ENCODE data around the gene FECH.
A peak's percentile ranks its signal among the peaks of the same experiment; 100 is the strongest.
"Not testable (repeated sequence)": the region's sequence is repeated elsewhere in the genome, so short reads cannot be mapped to it uniquely, and the experiment has no call there.

FECH gene

GRCh38 chr18:57586251-57587049 lies at the start of gene FECH:
Gene FECH (minus strand): TSS chr18:57586702. CDS start chr18:57586620, 82 bp downstream.
- peak; percentile 42 for DNase-seq

- no peak for DNase-seq
These were observed 48.7 kb upstream of the FECH start for GRCh38 chr18:57635003-57635822.

GRCh38 chr18:57631697-57632096 lies 45.2 kb upstream of the FECH start:
- no peak for DNase-seq

- DNase-seq = no peak
These were observed 44.5 kb upstream of the FECH start for GRCh38 chr18:57630754-57631595.

GRCh38 chr18:57630002-57630753 lies 43.7 kb upstream of the FECH start:
- peak; percentile 92 for DNase-seq

GRCh38 chr18:57629422-57629821 lies 42.9 kb upstream of the FECH start:
- no peak for DNase-seq

GRCh38 chr18:57627488-57627887 lies 41.0 kb upstream of the FECH start:
- DNase-seq = no peak

GRCh38 chr18:57624988-57625387 lies 38.5 kb upstream of the FECH start:
- no peak for DNase-seq

GRCh38 chr18:57621246-57621604 lies 34.7 kb upstream of the FECH start:
- peak; percentile 43 for DNase-seq

- DNase-seq = no peak
These were observed 33.4 kb upstream of the FECH start for GRCh38 chr18:57619876-57620275.

GRCh38 chr18:57618910-57619309 lies 32.4 kb upstream of the FECH start:
- DNase-seq = no peak

GRCh38 chr18:57603871-57604270 lies 17.4 kb upstream of the FECH start:
- no peak for DNase-seq

- no peak for DNase-seq
These were observed 8.8 kb upstream of the FECH start for GRCh38 chr18:57595347-57595746.

GRCh38 chr18:57592716-57593115 lies 6.2 kb upstream of the FECH start:
- not testable (repeated sequence) for DNase-seq

- DNase-seq = no peak
These were observed 2.7 kb upstream of the FECH start for GRCh38 chr18:57589161-57589560.

- DNase-seq = no peak
These were observed 678 bp upstream of the FECH start for GRCh38 chr18:57587098-57587661.

GRCh38 chr18:57585855-57586250 lies 649 bp downstream of the FECH start:
- no peak for DNase-seq

GRCh38 chr18:57585421-57585820 lies 1.1 kb downstream of the FECH start:
- DNase-seq = no peak

- no peak for DNase-seq
These were observed 2.1 kb downstream of the FECH start for GRCh38 chr18:57584444-57584843.

- no peak for DNase-seq
These were observed 3.1 kb downstream of the FECH start for GRCh38 chr18:57583297-57583835.

- no peak for DNase-seq
These were observed 5.1 kb downstream of the FECH start for GRCh38 chr18:57581301-57581934.
